HG03139 (cell line): ENCODE measurements around the gene CARD14.
"Not testable (repeated sequence)": the region's sequence is repeated elsewhere in the genome, so short reads cannot be mapped to it uniquely, and the experiment has no call there.

Experiments
- ATAC-seq: cut with Tn5 transposase; IDR thresholded peaks from one replicate; pipeline ENCODE4 v1.9.1; 2021; ENCODE audit not compliant: unreplicated experiment

The CARD14 gene

DNA sequence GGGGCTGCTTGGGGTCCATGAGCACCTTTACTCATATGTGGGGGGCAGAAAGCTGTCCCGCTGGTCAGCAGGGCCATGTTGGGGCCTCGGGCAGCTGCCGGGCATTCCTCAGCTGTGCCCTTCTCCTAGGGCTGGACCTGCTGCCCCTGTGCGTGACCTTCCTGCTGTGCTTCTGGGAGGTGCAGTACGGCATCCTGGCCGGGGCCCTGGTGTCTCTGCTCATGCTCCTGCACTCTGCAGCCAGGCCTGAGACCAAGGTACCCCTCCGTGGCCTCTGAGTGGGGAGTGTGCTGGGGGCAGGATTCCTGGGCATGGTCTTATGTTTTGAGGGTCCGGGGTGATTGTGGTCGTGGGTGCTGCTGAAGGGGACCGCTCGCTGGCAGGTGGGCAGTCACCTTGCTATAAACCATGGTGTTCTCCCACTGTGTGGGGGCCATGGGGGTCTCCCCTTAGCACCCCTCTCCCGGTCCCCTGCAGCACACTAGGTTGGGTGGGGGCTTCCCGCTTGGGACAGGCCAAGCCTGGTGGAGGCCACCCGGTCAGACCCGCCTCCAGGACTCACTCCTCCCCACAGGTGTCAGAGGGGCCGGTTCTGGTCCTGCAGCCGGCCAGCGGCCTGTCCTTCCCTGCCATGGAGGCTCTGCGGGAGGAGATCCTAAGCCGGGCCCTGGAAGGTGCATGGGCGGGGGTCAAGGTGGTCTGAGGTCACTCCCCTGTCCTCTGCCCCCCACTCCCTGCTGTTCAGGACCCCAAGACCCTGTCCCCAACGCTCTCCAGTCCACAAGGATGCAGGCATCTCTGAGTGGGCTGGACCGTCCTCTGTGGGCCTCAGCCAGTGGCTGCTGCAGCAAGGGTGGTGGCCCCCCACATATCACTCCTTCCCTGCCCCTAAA lies 78.4 kb downstream of the CARD14 start:
- no peak for ATAC-seq

DNA sequence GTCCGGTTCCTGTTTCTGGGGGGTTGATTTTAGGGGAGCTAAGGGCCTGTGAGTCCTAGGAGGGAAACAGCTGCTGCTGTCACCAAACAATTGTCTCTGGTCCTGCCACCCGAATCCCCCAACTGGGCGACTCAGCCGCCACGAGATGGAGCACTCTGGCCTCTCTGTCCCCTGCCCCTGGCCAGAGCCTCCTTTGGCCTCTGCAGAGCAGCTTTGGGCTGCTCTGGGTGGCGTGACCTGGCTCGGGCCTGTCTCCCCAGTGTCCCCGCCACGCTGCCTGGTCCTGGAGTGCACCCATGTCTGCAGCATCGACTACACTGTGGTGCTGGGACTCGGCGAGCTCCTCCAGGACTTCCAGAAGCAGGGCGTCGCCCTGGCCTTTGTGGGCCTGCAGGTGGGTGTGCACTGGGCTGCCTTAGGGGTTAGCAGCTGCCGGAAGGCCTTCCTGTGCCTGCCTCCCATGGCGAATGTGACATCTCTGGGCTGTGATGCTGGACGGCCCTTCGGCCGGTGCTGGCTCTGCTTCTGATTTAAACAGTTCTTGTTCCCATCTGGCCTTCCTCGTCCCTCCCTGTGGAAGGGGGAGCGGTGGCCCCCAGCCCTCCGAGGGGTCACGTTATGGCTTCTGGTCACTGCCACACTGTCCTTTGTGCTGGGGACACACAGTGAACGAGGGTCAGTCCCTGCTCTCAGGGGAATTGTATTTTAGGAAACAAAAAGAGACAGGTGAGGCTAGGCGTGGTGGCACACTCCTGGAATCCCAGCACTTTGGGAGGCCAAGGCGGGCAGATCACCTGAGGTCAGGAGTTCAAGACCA lies 79.3 kb downstream of the CARD14 start:
- ATAC-seq: no peak

GRCh38 chr17:80251966-80252365 lies 82.1 kb downstream of the CARD14 start:
- ATAC-seq: no peak

- no peak for ATAC-seq
Measured at GRCh38 chr17:80252871-80253270, 83.0 kb downstream of the CARD14 start.

GRCh38 chr17:80253631-80254395 lies 84.0 kb downstream of the CARD14 start:
- ATAC-seq: no peak

- no peak for ATAC-seq
Measured at GRCh38 chr17:80254396-80255251, 84.8 kb downstream of the CARD14 start.

- ATAC-seq: no peak
Measured at GRCh38 chr17:80256034-80256350, 86.2 kb downstream of the CARD14 start.

GRCh38 chr17:80257716-80258213 lies 87.9 kb downstream of the CARD14 start:
- ATAC-seq: no peak

- not testable (repeated sequence) for ATAC-seq
Measured at GRCh38 chr17:80258296-80258695, 88.5 kb downstream of the CARD14 start.
